Adrenal gland (tissue), 12 donors: ENCODE results near the gene GPR65. TPM values are rescaled to one million over a fixed set of nuclear protein-coding genes. Genes with fewer than 3 reads are reported as not detected.
"Not testable (repeated sequence)": the region's sequence is repeated elsewhere in the genome, so short reads cannot be mapped to it uniquely, and the experiment has no call there.

Experiments
- DNase-seq, 7 donors: peaks; one replicate each; pipeline ENCODE4 v3.0.0-alpha.2; 2019 to 2020
- H3K27ac ChIP-seq, 5 donors: fragments of 200-600 bp; sonication (generic) in 4 of 5; 1 replicate in 3 of 5; 2 replicates in 2 of 5; pipeline versions ENCODE4 v1.5.1 to v1.8.0; 2016 to 2020; ENCODE audit warnings: mild to moderate bottlenecking in 1 of 5
- H3K27me3 ChIP-seq: fragments of 200-600 bp; 2 replicates; pipeline ENCODE4 v1.8.0; 2021
- H3K36me3 ChIP-seq, 2 donors: fragments of 200-600 bp; replicated peaks in 1 of 2; 1 replicate in 1 of 2; 2 replicates in 1 of 2; pipeline versions ENCODE4 v1.5.1 to v1.8.0; 2018 to 2022
- H3K4me1 ChIP-seq, 2 donors: fragments of 200-600 bp; replicated peaks in 1 of 2; 1 replicate in 1 of 2; 2 replicates in 1 of 2; pipeline versions ENCODE4 v1.5.1 to v1.8.0; 2018 to 2021
- H3K4me3 ChIP-seq, 4 donors: fragments of 200-600 bp; sonication (generic) in 3 of 4; one replicate each; pipeline ENCODE4 v1.5.1; 2016 to 2018
- H3K9me3 ChIP-seq, 3 donors: fragments of 200-600 bp; sonication (generic) in 1 of 3; replicated peaks in 1 of 3; 1 replicate in 2 of 3; 2 replicates in 1 of 3; pipeline versions ENCODE4 v1.5.1 to v1.8.0; 2016 to 2021
- POLR2A ChIP-seq, 2 donors: fragments of 450-650 bp; IDR thresholded peaks; one replicate each; pipeline ENCODE4 v1.6.1; 2017; ENCODE audit warnings: antibody characterized with exemption in 2 of 2, mild to moderate bottlenecking in 2 of 2, moderate library complexity in 1 of 2
- WGBS, 4 donors: extraction: QIAGEN DNeasy Blood & Tissue Kit in 2 of 4; methylation state at CpG; one replicate each; pipeline versions ENCODE4 v1.1.5 to v1.1.7; 2013 to 2017; 5-methylcytosine and 5-hydroxymethylcytosine counted together
- intact Hi-C, 2 donors: fragments of 100-400 bp; cut with DNase I; formaldehyde crosslinking; loops; one replicate each; pipeline versions ENCODE4 v1.14.1 to v1.15.0; 2022 to 2023
- polyA plus RNA-seq, 3 donors: library from polyadenylated mRNA; stranded (reverse); fragments of 200-250 nt in 2 of 3; fragments of 350-450 nt in 1 of 3; fragmentation: Illumina TruSeq in 1 of 3; extraction: RNeasy Lipid Tissue Mini Kit (QIAGEN cat#74804) in 1 of 3; gene quantifications; one replicate each; pipeline ENCODE4 v1.2.3, GENCODE V29; 2013 to 2014
- total RNA-seq, 9 donors: library from RNA; depleted of rRNA in 4 of 9; stranded (reverse); fragments of >200 nt in 4 of 9; fragments of 120-200 nt in 1 of 9; fragmentation: NEBNext Ultra II Directional in 1 of 9; extraction: Animal tissue kit (Norgen Biotek cat#: 25700) in 1 of 9; gene quantifications; one replicate each; pipeline versions ENCODE4 v1.1.0 to v1.2.4, GENCODE V29; 2013 to 2023
- TF ChIP-seq, protein P1 (sequence below), 6 experiments: fragments of 450-650 bp in 4 of 6; fragments of 200-600 bp in 2 of 6; sonication (generic) in 1 of 6; IDR thresholded peaks; 1 replicate in 5 of 6; 2 replicates in 1 of 6; pipeline versions ENCODE4 v1.5.1 to v1.8.0; 2016 to 2021; ENCODE audit warnings: antibody characterized with exemption in 6 of 6, mild to moderate bottlenecking in 2 of 6, moderate library complexity in 1 of 6
- donor health status: healthy with polysubstance abuse.
- donor health status: Bipolar disorder and iron deficiency.
- donor health status: DM: yes; HTN: yes; CAD: no.
- donor health status: DM: no; HTN: no; CAD: no.
- donor health status: DM: no; HTN: no; CAD: no.
- donor health status: DM: yes; HTN: yes; CAD: no.

Gene GPR65
- total and polyA plus RNA-seq, 12 donors, result 0.18 to 6.1 (median 2.0) TPM

DNA sequence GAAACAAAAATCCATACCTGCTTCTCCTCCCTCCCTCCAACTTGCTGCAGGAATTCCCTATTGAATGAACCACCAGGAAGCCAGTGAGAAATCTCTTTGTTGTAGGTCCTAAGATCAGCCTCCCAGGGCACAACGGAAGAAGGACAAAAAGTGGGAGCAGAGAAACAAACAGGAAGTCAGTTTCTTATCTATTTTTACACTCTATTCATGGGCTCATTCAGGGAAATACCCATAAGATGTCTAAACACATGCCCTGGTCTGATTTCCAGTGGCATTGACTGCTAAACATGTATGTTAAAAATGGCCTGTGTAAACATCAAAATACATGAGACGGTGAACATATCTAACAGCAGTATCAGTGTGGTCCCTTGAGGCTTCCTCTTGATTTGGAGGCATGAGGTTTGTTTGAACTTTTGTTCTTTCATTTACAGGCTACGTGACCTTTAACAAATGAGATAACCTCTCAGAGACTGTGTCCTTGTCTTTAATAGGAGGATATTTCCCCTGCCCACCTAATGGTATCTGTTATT lies 18.8 kb downstream of the GPR65 start:
- Histone ChIP-seq H3K27me3 (no peaks in the 10 kb centered on the region), H3K4me3 (no peak overlapping the region), H3K4me1 (peaks cover 0 to 13% of the 10 kb centered on the region in 2 donors), H3K36me3 (no peaks in the 10 kb centered on the region), H3K27ac (no peak overlapping the region), H3K9me3 (no peaks in the 10 kb centered on the region)
- 50 to 61% (median 55%) methylated on average over 3 of the region's 3 CpGs for WGBS, 4 donors
- intact Hi-C loops, result loop anchor here in 1 of 2 donors (10.0 kb wide), 1 partner anchor 131 kb away; no protein-coding TSS in a partner anchor
- TF ChIP-seq, protein P1, sequence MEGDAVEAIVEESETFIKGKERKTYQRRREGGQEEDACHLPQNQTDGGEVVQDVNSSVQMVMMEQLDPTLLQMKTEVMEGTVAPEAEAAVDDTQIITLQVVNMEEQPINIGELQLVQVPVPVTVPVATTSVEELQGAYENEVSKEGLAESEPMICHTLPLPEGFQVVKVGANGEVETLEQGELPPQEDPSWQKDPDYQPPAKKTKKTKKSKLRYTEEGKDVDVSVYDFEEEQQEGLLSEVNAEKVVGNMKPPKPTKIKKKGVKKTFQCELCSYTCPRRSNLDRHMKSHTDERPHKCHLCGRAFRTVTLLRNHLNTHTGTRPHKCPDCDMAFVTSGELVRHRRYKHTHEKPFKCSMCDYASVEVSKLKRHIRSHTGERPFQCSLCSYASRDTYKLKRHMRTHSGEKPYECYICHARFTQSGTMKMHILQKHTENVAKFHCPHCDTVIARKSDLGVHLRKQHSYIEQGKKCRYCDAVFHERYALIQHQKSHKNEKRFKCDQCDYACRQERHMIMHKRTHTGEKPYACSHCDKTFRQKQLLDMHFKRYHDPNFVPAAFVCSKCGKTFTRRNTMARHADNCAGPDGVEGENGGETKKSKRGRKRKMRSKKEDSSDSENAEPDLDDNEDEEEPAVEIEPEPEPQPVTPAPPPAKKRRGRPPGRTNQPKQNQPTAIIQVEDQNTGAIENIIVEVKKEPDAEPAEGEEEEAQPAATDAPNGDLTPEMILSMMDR (IDR thresholded peaks at IDR 0.05), result no peak
- TF ChIP-seq POLR2A (IDR thresholded peaks at IDR 0.05), result no peak
- no peak for DNase-seq

DNA sequence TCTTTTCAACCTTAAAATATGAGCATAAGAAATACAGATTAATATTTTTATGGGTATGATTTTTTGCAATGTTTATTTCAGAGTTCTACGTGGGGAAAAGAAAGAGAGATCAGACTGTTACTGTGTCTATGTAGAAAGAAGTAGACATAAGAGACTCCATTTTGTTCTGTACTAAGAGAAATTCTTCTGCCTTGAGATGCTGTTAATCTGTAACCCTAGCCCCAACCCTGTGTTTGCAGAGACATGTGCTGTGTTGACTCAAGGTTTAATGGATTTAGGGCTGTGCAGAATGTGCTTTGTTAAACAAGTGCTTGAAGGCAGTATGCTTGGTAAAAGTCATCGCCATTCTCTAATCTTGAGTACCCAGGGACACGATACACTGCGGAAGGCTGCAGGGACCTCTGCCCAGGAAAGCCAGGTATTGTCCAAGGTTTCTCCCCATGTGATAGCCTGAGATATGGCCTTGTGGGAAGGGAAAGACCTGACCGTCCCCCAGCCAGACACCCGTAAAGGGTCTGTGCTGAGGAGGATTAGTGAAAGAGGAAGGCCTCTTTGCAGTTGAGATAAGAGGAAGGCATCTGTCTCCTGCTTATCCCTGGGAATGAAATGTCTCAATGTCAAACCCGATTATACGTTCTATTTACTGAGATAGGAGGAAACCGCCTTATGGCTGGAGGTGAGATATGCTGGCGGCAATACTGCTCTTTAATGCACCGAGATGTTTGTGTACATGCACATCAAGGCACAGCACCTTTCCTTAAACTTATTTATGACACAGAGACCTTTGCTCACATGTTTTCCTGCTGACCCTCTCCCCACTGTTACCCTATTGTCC lies 19.5 kb downstream of the GPR65 start:
- not testable (repeated sequence) for H3K4me3 ChIP-seq, H3K9me3 ChIP-seq, H3K27me3 ChIP-seq, H3K36me3 ChIP-seq, DNase-seq, H3K27ac ChIP-seq
- peaks cover 0 to 13% of the 10 kb centered on the region in 2 donors for H3K4me1 ChIP-seq
- intact Hi-C loops, result loop anchor here in 1 of 2 donors (10.0 kb wide), 1 partner anchor 130 kb away; no protein-coding TSS in a partner anchor
- WGBS, 4 donors, result 72 to 78% (median 76%) methylated on average over 11 of the region's 11 CpGs

DNA sequence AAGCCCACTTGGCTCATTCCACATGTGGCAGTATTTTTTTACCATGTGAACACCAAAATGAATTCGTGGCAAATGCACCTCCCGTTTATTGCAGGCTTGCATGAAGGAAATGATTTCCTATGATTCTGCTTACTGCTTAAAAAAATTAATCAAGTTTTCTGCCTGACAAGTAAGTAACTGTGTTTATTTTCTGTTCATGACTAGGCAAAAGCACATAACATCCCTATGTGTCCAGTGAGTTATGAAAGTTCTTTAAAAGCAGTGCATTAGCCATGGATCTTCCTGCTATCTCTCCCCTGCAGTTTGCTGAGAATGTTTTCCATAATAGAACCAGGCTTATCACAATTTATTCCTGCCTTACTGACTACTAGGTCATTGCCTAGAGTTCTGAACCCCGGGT lies 20.4 kb downstream of the GPR65 start:
- 54 to 63% (median 61%) methylated on average over 3 of the region's 3 CpGs for WGBS, 4 donors
- no peaks in the 10 kb centered on the region for H3K27me3 ChIP-seq
- DNase-seq, result no peak
- intact Hi-C loops, result loop anchor here in 1 of 2 donors (10.0 kb wide), 1 partner anchor 129 kb away; no protein-coding TSS in a partner anchor
- H3K27ac ChIP-seq, result no peak overlapping the region
- no peak overlapping the region for H3K4me3 ChIP-seq
- H3K36me3 ChIP-seq, result no peaks in the 10 kb centered on the region
- H3K4me1 ChIP-seq, result peaks cover 0 to 13% of the 10 kb centered on the region in 2 donors
- no peaks in the 10 kb centered on the region for H3K9me3 ChIP-seq
- TF ChIP-seq POLR2A (IDR thresholded peaks at IDR 0.05), result no peak
- TF ChIP-seq, protein P1 (IDR thresholded peaks at IDR 0.05), result no peak

DNA sequence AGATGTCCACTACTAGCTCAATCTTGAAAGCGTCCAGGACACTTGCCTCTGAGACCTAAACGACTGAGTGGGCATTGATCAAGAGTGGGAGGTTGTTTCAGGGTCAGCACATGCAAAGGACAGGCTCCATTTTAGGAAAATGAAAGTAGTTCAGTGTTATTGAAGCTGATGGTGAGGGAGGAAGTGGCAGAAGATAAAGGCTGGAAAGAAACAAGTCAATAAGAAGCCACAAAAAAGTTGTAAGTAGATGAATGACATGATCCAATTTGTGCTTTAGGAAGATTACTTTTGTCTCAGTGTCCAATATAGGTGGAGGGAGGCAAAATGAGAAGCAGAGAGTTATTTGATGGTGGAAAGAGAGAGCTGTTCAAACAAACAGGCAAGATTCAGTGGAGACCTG lies 22.0 kb downstream of the GPR65 start:
- Histone ChIP-seq H3K4me1 (peaks cover 0 to 13% of the 10 kb centered on the region in 2 donors), H3K27me3 (no peaks in the 10 kb centered on the region), H3K4me3 (no peak overlapping the region), H3K36me3 (no peaks in the 10 kb centered on the region), H3K9me3 (no peaks in the 10 kb centered on the region), H3K27ac (no peak overlapping the region)
- intact Hi-C loops, result loop anchor here in 1 of 2 donors (10.0 kb wide), 1 partner anchor 128 kb away; no protein-coding TSS in a partner anchor
- WGBS, 4 donors, result 36 to 53% (median 49%) methylated on average over 2 of the region's 2 CpGs
- DNase-seq, result no peak
- no peak for TF ChIP-seq POLR2A (IDR thresholded peaks at IDR 0.05)
- TF ChIP-seq, protein P1 (IDR thresholded peaks at IDR 0.05), result no peak
